Breast epithelium (tissue), 3 donors: ENCODE measurements around the gene SURF4.

Experiments used
- POLR2A ChIP-seq: fragments of 450-650 bp; IDR thresholded peaks from one replicate; pipeline ENCODE4 v1.6.1; 2016; ENCODE audit warnings: antibody characterized with exemption, mild to moderate bottlenecking, moderate library complexity
- POLR2AphosphoS5 ChIP-seq, 3 donors: sonication (generic); formaldehyde crosslinking; IDR thresholded peaks; one replicate each; pipeline ENCODE4 v1.6.1; 2017; ENCODE audit warnings: antibody characterized with exemption in 3 of 3
- TF ChIP-seq, protein P1 (sequence below), 3 donors: fragments of 450-650 bp; IDR thresholded peaks; one replicate each; pipeline ENCODE4 v1.5.1; 2016 to 2017; ENCODE audit warnings: antibody characterized with exemption in 3 of 3, mild to moderate bottlenecking in 3 of 3, moderate library complexity in 3 of 3

DNA sequence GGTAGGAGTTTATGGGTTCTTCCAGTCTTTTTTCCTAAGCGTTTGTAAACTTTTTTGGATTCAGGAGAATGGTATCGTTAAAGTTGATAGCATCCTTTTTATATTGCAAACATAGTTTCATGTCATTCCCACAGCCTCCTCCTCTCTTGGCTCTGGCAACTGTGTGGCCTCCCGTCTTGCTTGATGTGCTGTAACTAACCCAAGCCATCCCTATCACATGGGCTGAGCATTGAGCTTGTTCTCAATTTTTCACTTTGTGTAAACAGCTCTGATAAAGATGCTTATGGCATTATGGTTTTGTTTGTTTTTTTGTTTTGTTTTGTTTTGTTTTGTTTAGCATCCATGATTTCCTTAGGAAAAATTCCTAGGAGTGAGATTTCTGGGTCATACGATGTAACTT lies 4.9 kb upstream of the SURF4 start:
- TF ChIP-seq, protein P1, sequence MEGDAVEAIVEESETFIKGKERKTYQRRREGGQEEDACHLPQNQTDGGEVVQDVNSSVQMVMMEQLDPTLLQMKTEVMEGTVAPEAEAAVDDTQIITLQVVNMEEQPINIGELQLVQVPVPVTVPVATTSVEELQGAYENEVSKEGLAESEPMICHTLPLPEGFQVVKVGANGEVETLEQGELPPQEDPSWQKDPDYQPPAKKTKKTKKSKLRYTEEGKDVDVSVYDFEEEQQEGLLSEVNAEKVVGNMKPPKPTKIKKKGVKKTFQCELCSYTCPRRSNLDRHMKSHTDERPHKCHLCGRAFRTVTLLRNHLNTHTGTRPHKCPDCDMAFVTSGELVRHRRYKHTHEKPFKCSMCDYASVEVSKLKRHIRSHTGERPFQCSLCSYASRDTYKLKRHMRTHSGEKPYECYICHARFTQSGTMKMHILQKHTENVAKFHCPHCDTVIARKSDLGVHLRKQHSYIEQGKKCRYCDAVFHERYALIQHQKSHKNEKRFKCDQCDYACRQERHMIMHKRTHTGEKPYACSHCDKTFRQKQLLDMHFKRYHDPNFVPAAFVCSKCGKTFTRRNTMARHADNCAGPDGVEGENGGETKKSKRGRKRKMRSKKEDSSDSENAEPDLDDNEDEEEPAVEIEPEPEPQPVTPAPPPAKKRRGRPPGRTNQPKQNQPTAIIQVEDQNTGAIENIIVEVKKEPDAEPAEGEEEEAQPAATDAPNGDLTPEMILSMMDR (IDR thresholded peaks at IDR 0.05) = no peak
- TF ChIP-seq POLR2AphosphoS5 (IDR thresholded peaks at IDR 0.05) (no peak), POLR2A (no peak)
